NCI-H82 treated with DMSO at 0.1 percent for 48 hours (cell line): ENCODE measurements around the gene CHMP2A.

ENCODE experiments used
- DNase-seq: peaks from one replicate; lab custom pipeline; 2025; ENCODE audit not compliant: unreplicated experiment; lab: John Stamatoyannopoulos, UW

CHMP2A gene

DNA sequence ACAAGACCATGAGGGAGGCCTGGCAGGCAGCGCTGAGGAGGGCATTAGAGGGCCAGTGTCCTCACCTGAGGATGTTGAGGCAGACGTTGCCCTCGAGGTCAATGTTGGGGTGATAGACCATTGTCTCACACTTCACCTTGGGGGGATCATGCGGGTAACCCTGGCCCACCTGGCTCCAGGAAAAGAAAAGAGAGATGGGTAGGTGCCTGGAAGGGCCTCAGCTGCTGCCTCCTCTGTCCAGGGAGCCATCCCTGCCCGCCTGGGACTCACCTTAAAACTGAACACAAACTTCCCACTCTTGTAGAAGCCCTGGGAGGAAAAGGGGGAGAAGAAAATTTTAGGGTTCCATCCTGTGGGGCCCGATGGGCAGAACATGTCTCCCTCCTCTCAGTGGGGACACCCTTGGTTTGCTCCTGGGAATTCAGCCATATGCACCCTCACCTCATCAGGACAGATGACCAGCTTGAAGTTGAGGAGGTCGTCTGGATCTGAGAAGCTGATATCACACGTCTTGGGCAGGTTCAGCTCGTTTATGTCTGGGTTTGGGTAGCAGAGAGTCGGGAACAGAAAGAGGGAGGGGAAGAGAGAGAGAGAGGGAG is 1.8 kb upstream of the CHMP2A start:
- no peak for DNase-seq

DNA sequence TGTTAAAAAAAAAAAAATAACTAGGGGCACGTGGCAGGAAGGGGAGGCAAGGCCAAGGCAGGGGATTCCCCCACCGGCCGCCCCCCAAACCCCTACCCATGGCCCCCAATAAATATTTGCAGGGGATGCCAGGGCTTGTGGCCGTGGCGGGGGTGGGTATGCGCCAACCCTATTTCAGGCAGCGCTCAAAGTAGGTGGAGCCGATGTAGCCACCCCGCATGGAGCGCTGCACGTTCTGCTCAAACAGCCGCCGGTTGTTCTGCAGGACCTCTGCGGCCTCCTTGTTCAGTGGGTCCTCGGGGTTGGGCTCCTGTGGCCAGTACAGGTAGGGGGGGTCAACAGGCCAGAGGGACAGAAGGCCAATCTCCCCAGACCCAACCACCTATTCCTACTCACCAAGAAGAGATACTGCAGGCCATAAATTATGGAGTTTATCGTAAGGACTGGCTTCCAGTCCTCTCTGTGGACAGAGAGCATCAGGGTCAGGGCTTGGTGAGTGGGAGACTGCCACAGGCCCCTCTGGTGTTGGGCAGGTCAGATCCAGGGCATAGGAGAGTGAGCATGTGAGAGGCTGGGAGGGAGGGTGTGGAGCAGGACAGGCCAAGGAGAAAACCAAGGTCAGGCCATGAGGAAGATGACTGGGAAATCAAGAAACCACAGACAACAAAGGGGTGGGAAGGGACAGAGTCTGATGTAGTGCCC is 1.2 kb upstream of the CHMP2A start:
- DNase-seq = no peak

DNA sequence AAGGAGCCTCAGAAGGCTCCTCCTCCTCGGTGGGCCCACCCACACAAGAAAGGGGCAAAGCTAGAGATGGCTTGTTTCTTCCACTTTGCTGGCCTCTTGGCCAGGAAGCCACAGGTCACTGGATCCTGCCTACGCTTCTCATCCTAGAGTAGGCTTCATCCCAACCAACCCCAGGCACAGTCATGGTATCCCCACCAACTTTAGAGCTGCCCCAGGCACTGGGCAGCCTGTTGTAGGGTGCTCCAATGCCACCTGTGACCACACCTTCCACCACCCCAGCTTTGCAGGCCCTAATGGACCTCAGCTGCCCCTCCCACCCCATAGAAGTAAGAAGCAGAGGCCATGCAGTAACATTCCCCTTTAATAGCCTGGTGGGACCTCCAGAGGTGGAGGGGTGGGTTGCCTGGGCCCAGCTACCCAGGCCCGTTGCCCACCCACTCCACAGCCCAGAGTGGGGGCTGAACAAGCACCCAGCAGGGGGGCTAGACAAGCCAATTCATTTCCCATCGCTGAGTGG is 522 bp upstream of the CHMP2A start:
- no peak for DNase-seq

DNA sequence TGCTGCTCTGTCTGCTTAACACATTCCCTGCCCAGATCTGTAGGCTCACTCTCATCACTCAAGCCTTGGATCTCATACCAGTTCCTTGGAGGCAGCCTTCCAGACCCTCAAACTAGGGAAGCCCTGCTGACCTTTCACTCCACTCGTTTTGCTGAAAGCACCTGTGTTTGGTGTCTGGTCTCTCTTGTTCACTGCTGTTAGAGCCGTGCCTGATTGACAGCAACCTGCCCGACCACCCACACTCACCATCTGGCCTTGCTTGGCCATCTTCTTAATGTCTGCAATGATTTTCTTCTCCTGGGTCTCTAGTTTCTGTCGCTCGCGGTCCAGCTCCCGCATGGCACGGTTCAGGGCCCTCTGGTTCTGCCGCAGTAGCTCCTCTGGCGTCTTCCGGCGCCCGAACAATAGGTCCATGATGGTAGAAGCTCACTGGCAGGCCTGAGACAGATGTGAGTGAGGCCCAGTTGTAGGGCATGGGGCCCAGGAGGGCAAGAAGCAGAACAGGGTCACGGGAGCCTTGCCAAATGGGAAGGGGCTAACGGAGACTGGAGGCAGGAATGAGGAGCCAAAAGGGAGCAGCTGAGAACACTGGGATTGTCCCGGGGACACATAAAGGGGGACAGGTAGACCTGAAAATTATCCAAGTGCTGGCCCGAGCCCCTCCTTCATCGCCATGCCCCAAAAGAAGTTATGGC is 959 bp downstream of the CHMP2A start:
- no peak for DNase-seq

DNA sequence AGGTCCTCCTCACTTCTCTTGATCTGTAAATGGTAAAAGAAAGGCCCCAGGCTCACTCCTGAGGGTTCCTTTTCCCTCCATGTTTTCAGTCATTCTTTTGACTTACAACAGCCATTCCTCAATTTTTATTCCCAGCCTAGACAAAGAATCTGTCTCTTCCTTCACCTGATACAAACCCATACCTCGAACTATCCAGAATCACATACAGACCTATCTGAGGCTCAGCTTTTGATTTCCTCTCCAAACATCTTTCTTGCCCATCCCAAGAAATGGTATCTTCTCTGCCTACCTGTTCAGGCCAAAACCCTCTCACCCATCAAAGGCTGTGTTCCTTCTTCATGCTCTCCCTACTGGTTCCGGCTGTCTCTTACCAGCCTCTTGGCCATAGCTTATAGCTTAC is 2.2 kb downstream of the CHMP2A start:
- DNase-seq = no peak

DNA sequence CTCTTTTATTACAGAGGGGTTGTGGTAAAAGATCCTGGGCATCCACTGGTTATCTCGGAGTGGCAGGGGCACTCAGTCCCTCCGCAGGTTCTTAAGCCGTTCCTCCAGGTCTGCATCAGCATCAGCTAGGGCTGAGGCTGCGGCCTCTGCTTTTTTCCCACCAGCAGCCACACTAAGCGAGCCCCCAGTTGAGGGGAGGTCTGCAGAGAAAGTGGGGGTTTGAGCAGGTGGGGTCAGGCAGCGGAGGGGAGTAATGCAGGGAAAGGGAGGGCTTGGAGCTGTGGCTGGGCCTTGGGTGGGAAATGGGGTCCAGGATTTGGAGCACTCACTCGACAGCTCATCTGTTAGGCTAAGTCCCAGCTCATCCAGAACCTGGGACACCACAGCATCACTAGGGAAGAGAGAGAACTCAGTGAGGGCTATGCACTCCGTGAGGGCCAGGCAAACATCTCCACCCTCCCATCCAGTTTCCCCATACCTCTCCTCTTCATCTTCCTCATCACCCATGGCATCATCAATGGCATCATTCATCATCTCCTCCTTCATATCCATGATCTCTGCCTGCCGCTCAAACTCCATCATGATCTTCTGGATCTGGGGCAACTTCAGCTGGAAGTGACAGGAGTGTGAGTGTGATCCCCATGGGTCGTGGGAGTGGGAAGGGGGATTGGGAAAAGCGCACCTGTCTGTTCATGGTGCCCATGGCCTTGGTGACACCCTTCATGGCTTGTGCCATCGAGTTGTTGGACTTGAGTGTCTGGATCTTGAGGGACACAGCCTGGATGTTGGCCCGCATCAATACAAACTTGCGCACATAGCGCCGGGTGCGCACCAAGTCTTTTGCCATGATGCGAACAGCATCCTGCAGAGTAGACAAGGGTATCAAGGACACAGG is 3.1 kb downstream of the CHMP2A start:
- no peak for DNase-seq

DNA sequence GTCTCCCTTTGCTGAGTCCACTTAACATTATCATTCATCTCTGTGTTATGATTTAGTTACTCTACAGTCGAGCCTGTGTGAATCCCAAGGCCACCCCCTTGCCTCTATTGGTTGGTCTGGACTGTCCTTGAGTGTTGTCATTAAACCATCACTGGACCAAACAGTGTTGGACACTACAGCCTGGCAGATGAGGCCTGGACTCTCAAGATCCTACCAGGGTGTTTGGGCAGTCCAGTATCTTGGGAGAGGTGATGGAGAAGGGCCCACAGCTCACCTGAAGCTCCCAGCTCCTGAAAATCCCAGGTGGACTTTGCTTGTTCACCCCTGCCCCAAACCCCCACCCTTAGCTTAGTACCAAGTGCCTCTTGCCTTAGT is 3.8 kb downstream of the CHMP2A start:
- DNase-seq = no peak

DNA sequence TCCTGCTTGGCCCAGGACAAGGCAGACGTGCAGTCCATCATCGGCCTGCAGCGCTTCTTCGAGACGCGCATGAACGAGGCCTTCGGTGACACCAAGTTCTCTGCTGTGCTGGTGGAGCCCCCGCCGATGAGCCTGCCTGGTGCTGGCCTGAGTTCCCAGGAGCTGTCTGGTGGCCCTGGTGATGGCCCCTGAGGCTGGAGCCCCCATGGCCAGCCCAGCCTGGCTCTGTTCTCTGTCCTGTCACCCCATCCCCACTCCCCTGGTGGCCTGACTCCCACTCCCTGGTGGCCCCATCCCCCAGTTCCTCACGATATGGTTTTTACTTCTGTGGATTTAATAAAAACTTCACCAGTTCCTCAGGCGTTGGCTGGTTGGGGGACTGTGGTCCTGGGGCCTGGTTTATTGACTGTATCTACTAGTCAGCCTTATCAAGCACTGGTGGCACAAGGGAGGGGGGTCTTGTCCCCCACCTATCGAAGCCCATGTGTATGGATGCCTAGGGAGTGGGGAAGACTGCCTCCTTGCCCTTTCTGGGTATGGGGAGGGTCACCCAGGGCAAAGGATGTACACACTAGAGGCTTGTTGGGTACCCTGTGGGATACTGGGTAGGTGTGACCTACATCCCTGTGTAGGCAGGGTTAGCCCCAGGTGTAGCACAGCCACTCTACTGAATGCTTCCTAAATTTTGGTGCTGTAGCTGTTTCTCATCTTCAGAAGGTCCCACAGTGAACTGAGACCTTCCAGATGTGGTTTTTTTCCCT is 4.4 kb downstream of the CHMP2A start:
- DNase-seq = no peak

DNA sequence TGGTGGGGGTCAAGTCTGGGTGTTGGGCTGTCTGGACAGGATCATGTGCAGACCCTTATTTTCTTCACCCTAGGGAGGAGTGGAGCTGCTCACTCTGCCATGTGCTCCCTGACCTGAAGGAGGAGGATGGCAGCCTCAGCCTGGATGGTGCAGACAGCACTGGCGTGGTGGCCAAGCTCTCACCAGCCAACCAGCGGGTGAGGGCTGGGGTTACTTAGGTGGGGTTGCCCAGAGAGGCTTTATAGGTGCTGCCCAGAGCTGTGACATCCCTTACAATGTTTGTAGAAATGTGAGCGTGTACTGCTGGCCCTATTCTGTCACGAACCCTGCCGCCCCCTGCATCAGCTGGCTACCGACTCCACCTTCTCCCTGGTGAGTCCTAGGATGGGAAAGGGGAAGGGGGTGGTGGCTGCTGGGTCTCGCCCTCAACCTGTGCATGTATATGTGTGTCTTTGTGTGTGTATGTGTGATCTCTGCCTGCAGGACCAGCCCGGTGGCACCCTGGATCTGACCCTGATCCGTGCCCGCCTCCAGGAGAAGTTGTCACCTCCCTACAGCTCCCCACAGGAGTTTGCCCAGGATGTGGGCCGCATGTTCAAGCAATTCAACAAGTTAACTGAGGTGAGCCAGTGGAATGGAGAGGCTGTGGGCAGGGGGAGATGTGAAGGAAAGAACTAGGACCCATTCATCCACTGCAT is 5.1 kb downstream of the CHMP2A start:
- DNase-seq = no peak

DNA sequence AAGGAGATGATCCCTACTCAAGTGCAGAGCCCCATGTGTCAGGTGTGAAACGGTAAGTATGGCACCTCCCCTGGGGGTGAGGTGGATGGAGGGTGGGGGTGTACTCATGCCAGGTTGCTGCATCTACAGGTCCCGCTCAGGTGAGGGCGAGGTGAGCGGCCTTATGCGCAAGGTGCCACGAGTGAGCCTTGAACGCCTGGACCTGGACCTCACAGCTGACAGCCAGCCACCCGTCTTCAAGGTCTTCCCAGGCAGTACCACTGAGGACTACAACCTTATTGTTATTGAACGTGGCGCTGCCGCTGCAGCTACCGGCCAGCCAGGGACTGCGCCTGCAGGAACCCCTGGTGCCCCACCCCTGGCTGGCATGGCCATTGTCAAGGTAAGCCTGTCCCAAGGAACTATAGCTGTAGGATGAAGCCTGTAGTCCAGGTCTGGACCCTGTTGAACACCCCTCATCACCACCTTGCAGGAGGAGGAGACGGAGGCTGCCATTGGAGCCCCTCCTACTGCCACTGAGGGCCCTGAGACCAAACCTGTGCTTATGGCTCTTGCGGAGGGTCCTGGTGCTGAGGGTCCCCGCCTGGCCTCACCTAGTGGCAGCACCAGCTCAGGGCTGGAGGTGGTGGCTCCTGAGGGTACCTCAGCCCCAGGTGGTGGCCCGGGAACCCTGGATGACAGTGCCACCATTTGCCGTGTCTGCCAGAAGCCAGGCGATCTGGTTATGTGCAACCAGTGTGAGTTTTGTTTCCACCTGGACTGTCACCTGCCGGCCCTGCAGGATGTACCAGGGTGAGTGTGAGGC is 5.8 kb downstream of the CHMP2A start:
- DNase-seq = no peak

DNA sequence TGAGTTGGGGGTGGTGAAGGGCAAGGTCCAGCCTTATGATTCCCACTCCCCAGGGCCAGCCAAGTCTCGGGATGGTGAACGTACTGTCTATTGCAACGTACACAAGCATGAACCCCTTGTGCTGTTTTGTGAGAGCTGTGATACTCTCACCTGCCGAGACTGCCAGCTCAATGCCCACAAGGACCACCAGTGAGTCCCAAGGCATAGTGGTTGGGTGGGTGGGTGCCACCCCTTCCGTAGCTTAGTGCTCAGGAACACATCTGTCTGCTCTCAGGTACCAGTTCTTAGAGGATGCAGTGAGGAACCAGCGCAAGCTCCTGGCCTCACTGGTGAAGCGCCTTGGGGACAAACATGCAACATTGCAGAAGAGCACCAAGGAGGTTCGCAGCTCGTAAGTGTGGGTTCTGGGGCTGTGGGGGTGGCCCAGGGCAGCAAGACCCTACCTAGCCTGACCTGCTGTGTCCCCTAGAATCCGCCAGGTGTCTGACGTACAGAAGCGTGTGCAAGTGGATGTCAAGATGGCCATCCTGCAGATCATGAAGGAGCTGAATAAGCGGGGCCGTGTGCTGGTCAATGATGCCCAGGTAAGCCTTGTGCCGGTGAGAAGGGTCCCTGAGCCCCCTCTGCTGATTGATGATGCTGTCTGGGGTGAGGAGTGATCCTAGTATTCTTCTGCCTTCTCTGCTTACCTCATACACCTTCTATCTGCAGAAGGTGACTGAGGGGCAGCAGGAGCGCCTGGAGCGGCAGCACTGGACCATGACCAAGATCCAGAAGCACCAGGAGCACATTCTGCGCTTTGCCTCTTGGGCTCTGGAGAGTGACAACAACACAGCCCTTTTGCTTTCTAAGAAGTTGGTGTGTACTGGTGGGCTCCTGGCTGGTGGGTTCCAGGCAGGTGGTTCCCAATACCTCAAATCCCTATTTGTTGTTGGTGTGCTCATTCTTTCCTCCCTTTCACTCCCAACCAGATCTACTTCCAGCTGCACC is 7.3 kb downstream of the CHMP2A start:
- DNase-seq = no peak

DNA sequence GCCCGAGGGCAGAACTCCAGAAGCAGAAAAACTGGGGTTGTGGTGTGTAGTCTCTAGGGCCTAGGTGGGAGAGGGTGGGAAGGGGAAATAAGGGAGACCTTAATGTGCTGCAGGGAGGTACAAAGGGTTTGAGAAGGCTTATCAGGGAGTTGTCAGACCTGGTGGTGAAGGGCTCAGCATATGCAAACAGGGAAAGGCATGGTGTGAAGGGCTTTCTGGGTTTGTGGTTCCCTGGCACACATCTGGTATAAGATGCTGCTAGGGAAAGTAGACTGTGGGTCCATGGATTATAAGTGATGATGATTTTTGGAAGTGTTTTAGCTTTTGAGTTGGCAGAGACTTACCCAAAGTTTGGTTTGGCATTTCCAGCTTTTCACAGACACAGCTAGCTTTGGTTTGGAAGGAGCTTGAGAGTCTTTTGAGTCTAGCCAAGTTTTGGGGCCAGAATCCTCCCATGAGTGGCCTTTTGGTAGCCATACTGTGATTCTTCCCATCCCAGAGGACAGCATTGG is 8.8 kb downstream of the CHMP2A start:
- no peak for DNase-seq

DNA sequence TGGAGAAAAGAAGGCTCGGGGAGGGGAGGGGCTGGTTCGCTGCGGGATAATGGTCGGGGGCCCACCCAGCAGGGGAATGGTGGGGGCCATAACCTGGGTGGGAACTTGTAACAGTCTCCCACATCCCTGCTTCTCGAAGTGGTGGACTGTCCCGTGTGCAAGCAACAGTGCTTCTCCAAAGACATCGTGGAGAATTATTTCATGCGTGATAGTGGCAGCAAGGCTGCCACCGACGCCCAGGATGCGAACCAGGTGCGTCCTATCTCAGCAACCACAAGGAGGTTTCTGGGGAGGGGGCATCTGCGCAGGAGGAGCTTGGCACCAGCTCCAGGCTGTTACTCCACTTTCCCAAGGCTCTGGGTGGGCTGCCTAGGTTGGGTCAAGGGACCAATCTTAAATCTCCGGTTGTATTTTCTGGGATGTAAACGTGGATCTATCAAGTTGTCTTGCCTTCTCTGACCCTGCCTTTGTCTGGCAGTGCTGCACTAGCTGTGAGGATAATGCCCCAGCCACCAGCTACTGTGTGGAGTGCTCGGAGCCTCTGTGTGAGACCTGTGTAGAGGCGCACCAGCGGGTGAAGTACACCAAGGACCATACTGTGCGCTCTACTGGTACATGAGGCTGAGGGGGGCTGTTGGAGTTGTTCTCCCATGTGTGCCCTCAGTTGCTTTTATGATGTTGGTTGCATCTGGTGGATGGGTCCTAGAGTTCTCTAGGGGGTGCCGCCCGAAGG is 9.5 kb downstream of the CHMP2A start:
- DNase-seq = no peak

DNA sequence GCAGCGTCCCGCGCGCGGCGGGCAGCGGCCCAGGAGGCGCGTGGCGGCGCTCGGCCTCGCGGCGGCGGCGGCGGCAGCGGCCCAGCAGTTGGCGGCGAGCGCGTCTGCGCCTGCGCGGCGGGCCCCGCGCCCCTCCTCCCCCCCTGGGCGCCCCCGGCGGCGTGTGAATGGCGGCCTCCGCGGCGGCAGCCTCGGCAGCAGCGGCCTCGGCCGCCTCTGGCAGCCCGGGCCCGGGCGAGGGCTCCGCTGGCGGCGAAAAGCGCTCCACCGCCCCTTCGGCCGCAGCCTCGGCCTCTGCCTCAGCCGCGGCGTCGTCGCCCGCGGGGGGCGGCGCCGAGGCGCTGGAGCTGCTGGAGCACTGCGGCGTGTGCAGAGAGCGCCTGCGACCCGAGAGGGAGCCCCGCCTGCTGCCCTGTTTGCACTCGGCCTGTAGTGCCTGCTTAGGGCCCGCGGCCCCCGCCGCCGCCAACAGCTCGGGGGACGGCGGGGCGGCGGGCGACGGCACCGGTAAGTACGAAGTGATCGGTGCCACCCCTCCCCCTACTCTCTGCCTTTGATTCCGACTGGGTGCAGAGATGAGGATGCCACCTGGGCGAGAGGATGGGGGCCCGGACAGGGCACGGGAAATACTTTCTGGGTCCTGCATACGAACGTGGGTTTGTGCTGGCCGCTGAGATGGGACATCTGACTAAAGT is 10.2 kb downstream of the CHMP2A start:
- DNase-seq = no peak

DNA sequence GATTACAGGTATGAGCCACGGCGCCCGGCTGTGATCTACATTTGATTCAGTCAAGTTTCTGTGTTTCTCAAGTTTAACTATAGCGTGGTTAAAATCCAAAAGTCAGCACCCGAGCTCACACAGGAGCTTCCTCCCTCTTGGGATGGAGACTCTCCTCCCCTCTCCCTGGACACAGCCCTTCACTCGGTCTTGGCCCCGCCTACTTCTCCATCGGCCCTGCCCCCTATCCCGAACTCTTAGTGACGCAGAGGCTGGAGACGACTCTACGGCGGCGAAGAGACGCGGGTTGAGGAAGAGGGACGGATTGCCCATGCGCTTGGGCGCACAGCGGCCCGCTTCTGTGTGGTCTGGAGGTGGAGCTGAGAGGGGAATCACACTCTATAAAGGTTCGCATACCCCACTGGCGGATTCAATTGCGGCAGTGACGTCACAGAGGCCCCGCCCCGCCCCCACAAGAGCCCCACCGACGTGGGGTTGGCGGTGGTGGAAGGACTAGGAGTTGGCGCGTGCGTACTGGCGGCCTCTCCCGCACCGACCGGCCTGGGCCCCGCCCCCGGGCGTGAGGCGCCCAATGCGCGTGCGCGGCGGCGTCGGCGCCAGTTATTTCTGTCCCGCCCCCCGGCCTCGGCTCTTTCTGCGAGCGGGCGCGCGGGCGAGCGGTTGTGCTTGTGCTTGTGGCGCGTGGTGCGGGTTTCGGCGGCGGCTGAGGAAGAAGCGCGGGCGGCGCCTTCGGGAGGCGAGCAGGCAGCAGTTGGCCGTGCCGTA is 10.9 kb downstream of the CHMP2A start, which contains the start of gene TRIM28:
Gene TRIM28 (plus strand): TSS at position 239 of the 765 bp plus-strand sequence. CDS start 694 bp downstream, outside the sequence.
- no peak for DNase-seq
